Neural progenitor cell (in vitro differentiated cells): ENCODE data around the gene PEX6.

Source experiments
- CTCF ChIP-seq: fragments of 200-600 bp; sonication (generic); IDR thresholded peaks from 2 replicates; pipeline ENCODE4 v1.5.1; 2017; ENCODE audit warnings: antibody characterized with exemption, mild to moderate bottlenecking
- EZH2 ChIP-seq: fragments of 200-600 bp; sonication (generic); IDR thresholded peaks from 2 replicates; pipeline ENCODE4 v1.6.1; 2017; ENCODE audit warnings: antibody characterized with exemption, mild to moderate bottlenecking, moderate library complexity
- EZH2phosphoT487 ChIP-seq: fragments of 200-600 bp; sonication (generic); IDR thresholded peaks from 2 replicates; pipeline ENCODE4 v1.6.1; 2017; ENCODE audit warnings: antibody characterized with exemption

DNA sequence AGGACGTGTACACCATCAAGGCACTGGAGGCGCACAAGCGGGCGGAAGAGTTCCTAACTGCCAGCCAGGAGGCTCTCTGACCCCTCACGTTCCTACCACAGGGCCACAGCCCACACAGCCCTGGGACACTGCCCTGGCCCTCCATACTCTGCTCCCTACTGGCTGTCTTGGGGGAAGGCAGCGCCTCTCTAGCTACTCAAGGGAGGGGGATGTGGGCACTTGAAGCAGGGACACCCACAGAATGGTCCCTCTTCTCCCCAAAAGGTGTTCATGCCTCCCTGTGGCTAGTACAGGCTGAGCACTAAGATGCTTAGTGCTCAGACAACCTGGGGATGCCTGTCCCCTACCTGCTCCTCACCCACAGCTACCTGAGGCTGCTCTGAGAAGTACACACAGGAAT is 32.2 kb upstream of the PEX6 start:
- TF ChIP-seq CTCF (no peak), EZH2 (no peak), EZH2phosphoT487 (no peak)
